ENCODE measurements around the gene PPM1F. TPM values are rescaled to one million over a fixed set of nuclear protein-coding genes. Genes with fewer than 3 reads are reported as not detected.

PPM1F gene
- polyA plus RNA-seq, 1 donor from 2014 or later = 28.3 TPM

DNA sequence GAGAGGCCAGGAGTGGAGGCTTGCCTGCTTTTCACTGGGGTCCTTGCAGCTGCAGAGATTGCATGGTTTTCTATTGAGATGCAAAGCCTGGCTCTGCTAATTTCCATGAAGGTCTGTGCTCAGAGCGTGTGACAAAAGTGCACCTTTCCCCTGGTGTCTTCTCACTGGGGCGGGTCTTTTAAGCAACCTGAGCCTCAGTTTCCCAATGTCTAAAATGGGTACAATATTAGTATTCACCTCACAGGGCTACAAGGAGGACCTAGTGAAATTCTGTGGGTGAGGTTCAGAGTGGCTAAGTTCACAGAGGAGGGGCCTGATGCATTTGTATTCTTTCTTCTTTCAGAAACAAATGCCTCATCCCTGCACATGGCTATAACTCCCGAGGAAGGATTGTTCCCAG lies 20.3 kb downstream of the PPM1F start:
- Histone ChIP-seq H3K36me3 (ENCODE audit: insufficient read depth, low read length) (no peaks in the 10 kb centered on the region), H3K79me2 (replicated peaks; ENCODE audit: insufficient read depth, low read length) (no peaks in the 10 kb centered on the region), H3K9me3 (ENCODE audit: low read length) (no peaks in the 10 kb centered on the region), H3K9ac (ENCODE audit: low read length) (no peak overlapping the region), H4K20me1 (ENCODE audit: insufficient read depth) (no peaks in the 10 kb centered on the region), H2AFZ (ENCODE audit: low read depth, low read length) (no peak overlapping the region), H3K9me2 (ENCODE audit: insufficient read depth, low read length) (no peaks in the 10 kb centered on the region), H3K4me3 (ENCODE audit: low read length) (no peak overlapping the region), H3K4me2 (ENCODE audit: low read length) (no peak overlapping the region), H3K27me3 (ENCODE audit: insufficient read depth, low read depth, low read length) (no peaks in the 10 kb centered on the region), H3F3A (ENCODE audit: insufficient read depth, low read length, poor library complexity, severe bottlenecking) (no peaks in the 10 kb centered on the region), H3K27ac (ENCODE audit: low read length) (no peak overlapping the region)
- TF ChIP-seq, protein P1, sequence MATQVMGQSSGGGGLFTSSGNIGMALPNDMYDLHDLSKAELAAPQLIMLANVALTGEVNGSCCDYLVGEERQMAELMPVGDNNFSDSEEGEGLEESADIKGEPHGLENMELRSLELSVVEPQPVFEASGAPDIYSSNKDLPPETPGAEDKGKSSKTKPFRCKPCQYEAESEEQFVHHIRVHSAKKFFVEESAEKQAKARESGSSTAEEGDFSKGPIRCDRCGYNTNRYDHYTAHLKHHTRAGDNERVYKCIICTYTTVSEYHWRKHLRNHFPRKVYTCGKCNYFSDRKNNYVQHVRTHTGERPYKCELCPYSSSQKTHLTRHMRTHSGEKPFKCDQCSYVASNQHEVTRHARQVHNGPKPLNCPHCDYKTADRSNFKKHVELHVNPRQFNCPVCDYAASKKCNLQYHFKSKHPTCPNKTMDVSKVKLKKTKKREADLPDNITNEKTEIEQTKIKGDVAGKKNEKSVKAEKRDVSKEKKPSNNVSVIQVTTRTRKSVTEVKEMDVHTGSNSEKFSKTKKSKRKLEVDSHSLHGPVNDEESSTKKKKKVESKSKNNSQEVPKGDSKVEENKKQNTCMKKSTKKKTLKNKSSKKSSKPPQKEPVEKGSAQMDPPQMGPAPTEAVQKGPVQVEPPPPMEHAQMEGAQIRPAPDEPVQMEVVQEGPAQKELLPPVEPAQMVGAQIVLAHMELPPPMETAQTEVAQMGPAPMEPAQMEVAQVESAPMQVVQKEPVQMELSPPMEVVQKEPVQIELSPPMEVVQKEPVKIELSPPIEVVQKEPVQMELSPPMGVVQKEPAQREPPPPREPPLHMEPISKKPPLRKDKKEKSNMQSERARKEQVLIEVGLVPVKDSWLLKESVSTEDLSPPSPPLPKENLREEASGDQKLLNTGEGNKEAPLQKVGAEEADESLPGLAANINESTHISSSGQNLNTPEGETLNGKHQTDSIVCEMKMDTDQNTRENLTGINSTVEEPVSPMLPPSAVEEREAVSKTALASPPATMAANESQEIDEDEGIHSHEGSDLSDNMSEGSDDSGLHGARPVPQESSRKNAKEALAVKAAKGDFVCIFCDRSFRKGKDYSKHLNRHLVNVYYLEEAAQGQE (IDR thresholded peaks at IDR 0.05; ENCODE audit: borderline replicate concordance) = no peak
- TF ChIP-seq MXI1 (conservative IDR thresholded peaks at IDR 0.05; ENCODE audit: poor library complexity, severe bottlenecking) (no peak), EP300 (conservative IDR thresholded peaks at IDR 0.05; ENCODE audit: poor library complexity, severe bottlenecking) (no peak), SMC3 (conservative IDR thresholded peaks at IDR 0.05; ENCODE audit: poor library complexity) (no peak), EZH2 (IDR thresholded peaks at IDR 0.05; ENCODE audit: borderline replicate concordance, insufficient read depth, low read length, poor library complexity, severe bottlenecking) (no peak), POLR2AphosphoS5 (IDR thresholded peaks at IDR 0.05) (no peak), TAF1 (IDR thresholded peaks at IDR 0.05; ENCODE audit: low read depth) (no peak), RAD21 (conservative IDR thresholded peaks at IDR 0.05) (no peak)
- TF ChIP-seq, protein P2, sequence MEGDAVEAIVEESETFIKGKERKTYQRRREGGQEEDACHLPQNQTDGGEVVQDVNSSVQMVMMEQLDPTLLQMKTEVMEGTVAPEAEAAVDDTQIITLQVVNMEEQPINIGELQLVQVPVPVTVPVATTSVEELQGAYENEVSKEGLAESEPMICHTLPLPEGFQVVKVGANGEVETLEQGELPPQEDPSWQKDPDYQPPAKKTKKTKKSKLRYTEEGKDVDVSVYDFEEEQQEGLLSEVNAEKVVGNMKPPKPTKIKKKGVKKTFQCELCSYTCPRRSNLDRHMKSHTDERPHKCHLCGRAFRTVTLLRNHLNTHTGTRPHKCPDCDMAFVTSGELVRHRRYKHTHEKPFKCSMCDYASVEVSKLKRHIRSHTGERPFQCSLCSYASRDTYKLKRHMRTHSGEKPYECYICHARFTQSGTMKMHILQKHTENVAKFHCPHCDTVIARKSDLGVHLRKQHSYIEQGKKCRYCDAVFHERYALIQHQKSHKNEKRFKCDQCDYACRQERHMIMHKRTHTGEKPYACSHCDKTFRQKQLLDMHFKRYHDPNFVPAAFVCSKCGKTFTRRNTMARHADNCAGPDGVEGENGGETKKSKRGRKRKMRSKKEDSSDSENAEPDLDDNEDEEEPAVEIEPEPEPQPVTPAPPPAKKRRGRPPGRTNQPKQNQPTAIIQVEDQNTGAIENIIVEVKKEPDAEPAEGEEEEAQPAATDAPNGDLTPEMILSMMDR (IDR thresholded peaks at IDR 0.05; ENCODE audit: poor library complexity, severe bottlenecking) = no peak

DNA sequence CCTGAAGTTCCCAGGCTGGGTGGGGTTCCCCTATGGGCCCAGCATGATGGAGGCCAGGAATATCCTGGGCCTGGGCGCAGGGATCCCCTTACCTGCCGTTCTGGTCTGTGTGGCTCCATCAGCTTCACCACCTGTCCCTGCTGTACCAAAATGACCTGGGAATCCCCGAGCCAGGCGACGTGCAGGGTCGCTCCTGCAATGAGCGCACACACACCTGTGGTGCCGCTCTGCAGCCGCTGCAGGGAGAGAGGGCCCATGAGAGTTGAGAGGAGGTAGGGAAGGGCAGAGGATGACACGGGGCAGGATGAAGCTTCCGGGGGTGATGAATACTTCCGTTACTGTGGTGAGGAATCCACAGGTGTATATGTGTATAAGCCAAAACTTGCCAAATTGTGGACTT lies 21.6 kb downstream of the PPM1F start:
- Histone ChIP-seq H3K27ac (ENCODE audit: low read length) (no peak overlapping the region), H3K9me2 (ENCODE audit: insufficient read depth, low read length) (no peaks in the 10 kb centered on the region), H3F3A (ENCODE audit: insufficient read depth, low read length, poor library complexity, severe bottlenecking) (no peaks in the 10 kb centered on the region), H3K4me3 (ENCODE audit: low read length) (no peak overlapping the region), H3K9me3 (ENCODE audit: low read length) (no peaks in the 10 kb centered on the region), H2AFZ (ENCODE audit: low read depth, low read length) (no peak overlapping the region), H3K79me2 (replicated peaks; ENCODE audit: insufficient read depth, low read length) (no peaks in the 10 kb centered on the region), H3K27me3 (ENCODE audit: insufficient read depth, low read depth, low read length) (no peaks in the 10 kb centered on the region), H3K4me2 (ENCODE audit: low read length) (no peak overlapping the region), H3K36me3 (ENCODE audit: insufficient read depth, low read length) (no peaks in the 10 kb centered on the region), H4K20me1 (ENCODE audit: insufficient read depth) (no peaks in the 10 kb centered on the region), H3K9ac (ENCODE audit: low read length) (no peak overlapping the region)
- TF ChIP-seq, protein P1 (IDR thresholded peaks at IDR 0.05; ENCODE audit: borderline replicate concordance) = no peak
- TF ChIP-seq EP300 (conservative IDR thresholded peaks at IDR 0.05; ENCODE audit: poor library complexity, severe bottlenecking) (no peak), EZH2 (IDR thresholded peaks at IDR 0.05; ENCODE audit: borderline replicate concordance, insufficient read depth, low read length, poor library complexity, severe bottlenecking) (no peak), POLR2AphosphoS5 (IDR thresholded peaks at IDR 0.05) (no peak), MXI1 (conservative IDR thresholded peaks at IDR 0.05; ENCODE audit: poor library complexity, severe bottlenecking) (no peak), TAF1 (IDR thresholded peaks at IDR 0.05; ENCODE audit: low read depth) (no peak), SMC3 (conservative IDR thresholded peaks at IDR 0.05; ENCODE audit: poor library complexity) (no peak), RAD21 (conservative IDR thresholded peaks at IDR 0.05) (no peak)
- TF ChIP-seq, protein P2 (IDR thresholded peaks at IDR 0.05; ENCODE audit: poor library complexity, severe bottlenecking) = no peak

Measured in neural cell (in vitro differentiated cells).